Neural cell (in vitro differentiated cells): Measurements from ENCODE around the gene VSNL1. TPM values are rescaled to one million over a fixed set of nuclear protein-coding genes. Genes with fewer than 3 reads are reported as not detected.

ENCODE experiments used
- H2AFZ ChIP-seq: fragments of 200-600, 300-800 bp; sonication (generic), shearing (Covaris generic); 2 replicates; pipeline ENCODE4 v1.6.0; 2014; ENCODE audit warnings: low read depth, mild to moderate bottlenecking, antibody characterized with exemption, low read length, moderate library complexity
- H3F3A ChIP-seq: fragments of 200-600 bp; shearing (Covaris generic); 2 replicates; pipeline ENCODE4 v1.6.1; 2016; ENCODE audit warnings: mild to moderate bottlenecking, moderate library complexity, mixed read lengths, antibody characterized with exemption, low read length; ENCODE audit not compliant: insufficient read depth, poor library complexity, severe bottlenecking
- H3K27ac ChIP-seq: fragments of 200-600, 300-800 bp; sonication (generic), shearing (Covaris generic); 2 replicates; pipeline ENCODE4 v1.5.1; 2014; ENCODE audit warnings: mild to moderate bottlenecking, low read length, moderate library complexity
- H3K27me3 ChIP-seq: fragments of 300-800, 200-600 bp; sonication (generic), shearing (Covaris generic); 2 replicates; pipeline ENCODE4 v1.6.0; 2014; ENCODE audit warnings: mild to moderate bottlenecking, low read depth, low read length, moderate library complexity; ENCODE audit not compliant: insufficient read depth
- H3K36me3 ChIP-seq: fragments of 300-800, 200-600 bp; sonication (generic), shearing (Covaris generic); 2 replicates; pipeline ENCODE4 v1.5.1; 2014; ENCODE audit warnings: mild to moderate bottlenecking, antibody characterized with exemption, low read length, moderate library complexity; ENCODE audit not compliant: insufficient read depth
- H3K4me2 ChIP-seq: fragments of 300-800, 200-600 bp; sonication (generic), shearing (Covaris generic); 2 replicates; pipeline ENCODE4 v1.6.0; 2014; ENCODE audit warnings: mild to moderate bottlenecking, low read length
- H3K4me3 ChIP-seq: fragments of 300-800, 200-600 bp; sonication (generic), shearing (Covaris generic); 2 replicates; pipeline ENCODE4 v1.5.1; 2014; ENCODE audit warnings: mild to moderate bottlenecking, low read length, moderate library complexity
- H3K79me2 ChIP-seq: fragments of 200-600 bp; shearing (Covaris generic); replicated peaks from 2 replicates; pipeline ENCODE4 v1.6.0; 2014; ENCODE audit warnings: mild to moderate bottlenecking, low read length, moderate library complexity; ENCODE audit not compliant: insufficient read depth
- H3K9ac ChIP-seq: fragments of 300-800, 200-600 bp; sonication (generic), shearing (Covaris generic); 2 replicates; pipeline ENCODE4 v1.6.1; 2016; ENCODE audit warnings: mild to moderate bottlenecking, low read length, mixed read lengths
- H3K9me2 ChIP-seq: fragments of 200-600 bp; shearing (Covaris generic); 2 replicates; pipeline ENCODE4 v1.6.1; 2016; ENCODE audit warnings: mild to moderate bottlenecking, low read length, mixed read lengths; ENCODE audit not compliant: insufficient read depth
- H3K9me3 ChIP-seq: fragments of 200-600, 300-800 bp; sonication (generic), shearing (Covaris generic); 2 replicates; pipeline ENCODE4 v1.6.1; 2016; ENCODE audit warnings: mild to moderate bottlenecking, mixed run types, low read length, moderate library complexity, mixed read lengths
- H4K20me1 ChIP-seq: fragments of 200-600 bp; shearing (Covaris generic); 2 replicates; pipeline ENCODE4 v1.6.1; 2016; ENCODE audit warnings: mild to moderate bottlenecking, mixed run types; ENCODE audit not compliant: insufficient read depth
- EP300 ChIP-seq: fragments of 450-650 bp; conservative IDR thresholded peaks from 2 replicates; pipeline ENCODE4 v1.6.1; 2014; ENCODE audit warnings: antibody characterized with exemption, mild to moderate bottlenecking, moderate library complexity; ENCODE audit not compliant: poor library complexity, severe bottlenecking
- EZH2 ChIP-seq: fragments of 200-600, 300-800 bp; shearing (Covaris generic), sonication (generic); IDR thresholded peaks from 2 replicates; pipeline ENCODE4 v1.6.1; 2014; ENCODE audit warnings: antibody characterized with exemption, low read length, borderline replicate concordance, mild to moderate bottlenecking; ENCODE audit not compliant: insufficient read depth, poor library complexity, severe bottlenecking
- MXI1 ChIP-seq: fragments of 450-650 bp; conservative IDR thresholded peaks from 2 replicates; pipeline ENCODE4 v1.6.1; 2014; ENCODE audit warnings: antibody characterized with exemption, mild to moderate bottlenecking; ENCODE audit not compliant: poor library complexity, severe bottlenecking
- POLR2AphosphoS5 ChIP-seq: IDR thresholded peaks from 2 replicates; pipeline ENCODE4 v1.6.1; 2012
- RAD21 ChIP-seq: fragments of 450-650 bp; conservative IDR thresholded peaks from 2 replicates; pipeline ENCODE4 v1.6.1; 2014; ENCODE audit warnings: antibody characterized with exemption, mild to moderate bottlenecking, moderate library complexity
- SMC3 ChIP-seq: fragments of 450-650 bp; conservative IDR thresholded peaks from 2 replicates; pipeline ENCODE4 v1.6.1; 2014; ENCODE audit warnings: antibody characterized with exemption, mild to moderate bottlenecking, moderate library complexity; ENCODE audit not compliant: poor library complexity
- TAF1 ChIP-seq: IDR thresholded peaks from 2 replicates; pipeline ENCODE4 v1.6.1; 2012; ENCODE audit warnings: low read depth
- polyA plus RNA-seq: library from polyadenylated mRNA; depleted of rRNA; stranded (reverse); fragments of >200 nt; gene quantifications from 2 replicates; pipeline ENCODE4 v1.2.3, GENCODE V29; 2014
- TF ChIP-seq, protein P1 (sequence below): IDR thresholded peaks from 2 replicates; pipeline ENCODE4 v1.6.1; 2012; ENCODE audit warnings: borderline replicate concordance
- TF ChIP-seq, protein P2 (sequence below): fragments of 450-650 bp; IDR thresholded peaks from 2 replicates; pipeline ENCODE4 v1.5.1; 2014; ENCODE audit warnings: antibody characterized with exemption, mild to moderate bottlenecking, moderate library complexity; ENCODE audit not compliant: poor library complexity, severe bottlenecking

The VSNL1 gene
- polyA plus RNA-seq, 1 donor from 2014 or later: 69.7 TPM

DNA sequence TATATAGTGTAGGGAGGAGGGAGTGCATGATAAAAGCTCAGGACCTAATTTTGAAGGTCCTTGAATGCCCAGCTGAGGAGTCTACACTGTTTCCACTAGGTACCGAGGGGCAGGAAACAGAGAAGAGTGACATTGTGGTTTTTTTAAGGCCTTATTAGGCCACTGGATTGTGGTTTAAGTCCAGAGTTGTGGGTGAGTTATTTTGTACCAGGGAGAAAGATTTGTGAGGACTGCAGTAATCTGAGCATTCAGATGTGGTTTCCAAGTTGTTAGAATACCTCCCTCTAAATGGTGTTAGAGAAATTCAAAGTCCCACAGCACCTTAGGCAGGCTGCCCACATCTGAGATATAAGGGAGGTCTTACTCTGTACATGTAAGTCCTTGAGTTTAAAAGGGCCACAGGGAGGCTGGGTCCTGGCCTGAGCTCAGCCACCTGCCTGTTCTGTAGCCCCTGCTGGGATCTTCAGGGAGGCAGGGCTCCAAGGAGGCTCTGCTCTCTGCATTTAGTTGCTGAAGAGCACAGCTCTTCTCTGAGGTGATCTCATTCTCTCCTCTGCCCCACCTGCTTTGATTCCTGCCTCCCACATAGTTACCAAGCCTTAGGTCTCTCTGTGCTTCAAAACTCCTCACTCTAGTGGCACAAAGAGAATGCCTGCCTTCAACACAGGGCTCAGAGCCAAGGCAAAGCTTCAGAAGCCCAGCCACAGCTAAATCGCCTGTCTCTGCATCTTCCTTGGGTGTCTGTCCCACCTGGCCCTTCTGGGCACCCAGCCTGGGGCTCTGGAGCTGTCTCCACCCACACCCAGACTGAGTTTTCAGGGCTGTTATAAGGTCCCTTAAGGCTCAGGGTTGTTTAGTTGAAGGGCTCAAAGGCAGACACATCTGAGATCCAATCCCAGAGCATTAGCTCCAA lies 88.1 kb downstream of the VSNL1 start:
- no peaks in the 10 kb centered on the region for H3K79me2 ChIP-seq
- H3K36me3 ChIP-seq: no peaks in the 10 kb centered on the region
- H2AFZ ChIP-seq: no peak overlapping the region
- no peak overlapping the region for H3K9ac ChIP-seq
- no peaks in the 10 kb centered on the region for H3K27me3 ChIP-seq
- H3F3A ChIP-seq: no peaks in the 10 kb centered on the region
- H3K4me2 ChIP-seq: no peak overlapping the region
- no peaks in the 10 kb centered on the region for H3K9me2 ChIP-seq
- no peak overlapping the region for H3K27ac ChIP-seq
- no peak overlapping the region for H3K4me3 ChIP-seq
- H3K9me3 ChIP-seq: no peaks in the 10 kb centered on the region
- TF ChIP-seq TAF1 (no peak), EP300 (no peak), RAD21 (no peak), SMC3 (no peak), EZH2 (no peak), POLR2AphosphoS5 (no peak), MXI1 (no peak)
- TF ChIP-seq, protein P1, sequence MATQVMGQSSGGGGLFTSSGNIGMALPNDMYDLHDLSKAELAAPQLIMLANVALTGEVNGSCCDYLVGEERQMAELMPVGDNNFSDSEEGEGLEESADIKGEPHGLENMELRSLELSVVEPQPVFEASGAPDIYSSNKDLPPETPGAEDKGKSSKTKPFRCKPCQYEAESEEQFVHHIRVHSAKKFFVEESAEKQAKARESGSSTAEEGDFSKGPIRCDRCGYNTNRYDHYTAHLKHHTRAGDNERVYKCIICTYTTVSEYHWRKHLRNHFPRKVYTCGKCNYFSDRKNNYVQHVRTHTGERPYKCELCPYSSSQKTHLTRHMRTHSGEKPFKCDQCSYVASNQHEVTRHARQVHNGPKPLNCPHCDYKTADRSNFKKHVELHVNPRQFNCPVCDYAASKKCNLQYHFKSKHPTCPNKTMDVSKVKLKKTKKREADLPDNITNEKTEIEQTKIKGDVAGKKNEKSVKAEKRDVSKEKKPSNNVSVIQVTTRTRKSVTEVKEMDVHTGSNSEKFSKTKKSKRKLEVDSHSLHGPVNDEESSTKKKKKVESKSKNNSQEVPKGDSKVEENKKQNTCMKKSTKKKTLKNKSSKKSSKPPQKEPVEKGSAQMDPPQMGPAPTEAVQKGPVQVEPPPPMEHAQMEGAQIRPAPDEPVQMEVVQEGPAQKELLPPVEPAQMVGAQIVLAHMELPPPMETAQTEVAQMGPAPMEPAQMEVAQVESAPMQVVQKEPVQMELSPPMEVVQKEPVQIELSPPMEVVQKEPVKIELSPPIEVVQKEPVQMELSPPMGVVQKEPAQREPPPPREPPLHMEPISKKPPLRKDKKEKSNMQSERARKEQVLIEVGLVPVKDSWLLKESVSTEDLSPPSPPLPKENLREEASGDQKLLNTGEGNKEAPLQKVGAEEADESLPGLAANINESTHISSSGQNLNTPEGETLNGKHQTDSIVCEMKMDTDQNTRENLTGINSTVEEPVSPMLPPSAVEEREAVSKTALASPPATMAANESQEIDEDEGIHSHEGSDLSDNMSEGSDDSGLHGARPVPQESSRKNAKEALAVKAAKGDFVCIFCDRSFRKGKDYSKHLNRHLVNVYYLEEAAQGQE: no peak
- TF ChIP-seq, protein P2, sequence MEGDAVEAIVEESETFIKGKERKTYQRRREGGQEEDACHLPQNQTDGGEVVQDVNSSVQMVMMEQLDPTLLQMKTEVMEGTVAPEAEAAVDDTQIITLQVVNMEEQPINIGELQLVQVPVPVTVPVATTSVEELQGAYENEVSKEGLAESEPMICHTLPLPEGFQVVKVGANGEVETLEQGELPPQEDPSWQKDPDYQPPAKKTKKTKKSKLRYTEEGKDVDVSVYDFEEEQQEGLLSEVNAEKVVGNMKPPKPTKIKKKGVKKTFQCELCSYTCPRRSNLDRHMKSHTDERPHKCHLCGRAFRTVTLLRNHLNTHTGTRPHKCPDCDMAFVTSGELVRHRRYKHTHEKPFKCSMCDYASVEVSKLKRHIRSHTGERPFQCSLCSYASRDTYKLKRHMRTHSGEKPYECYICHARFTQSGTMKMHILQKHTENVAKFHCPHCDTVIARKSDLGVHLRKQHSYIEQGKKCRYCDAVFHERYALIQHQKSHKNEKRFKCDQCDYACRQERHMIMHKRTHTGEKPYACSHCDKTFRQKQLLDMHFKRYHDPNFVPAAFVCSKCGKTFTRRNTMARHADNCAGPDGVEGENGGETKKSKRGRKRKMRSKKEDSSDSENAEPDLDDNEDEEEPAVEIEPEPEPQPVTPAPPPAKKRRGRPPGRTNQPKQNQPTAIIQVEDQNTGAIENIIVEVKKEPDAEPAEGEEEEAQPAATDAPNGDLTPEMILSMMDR: no peak
- H4K20me1 ChIP-seq: no peaks in the 10 kb centered on the region

DNA sequence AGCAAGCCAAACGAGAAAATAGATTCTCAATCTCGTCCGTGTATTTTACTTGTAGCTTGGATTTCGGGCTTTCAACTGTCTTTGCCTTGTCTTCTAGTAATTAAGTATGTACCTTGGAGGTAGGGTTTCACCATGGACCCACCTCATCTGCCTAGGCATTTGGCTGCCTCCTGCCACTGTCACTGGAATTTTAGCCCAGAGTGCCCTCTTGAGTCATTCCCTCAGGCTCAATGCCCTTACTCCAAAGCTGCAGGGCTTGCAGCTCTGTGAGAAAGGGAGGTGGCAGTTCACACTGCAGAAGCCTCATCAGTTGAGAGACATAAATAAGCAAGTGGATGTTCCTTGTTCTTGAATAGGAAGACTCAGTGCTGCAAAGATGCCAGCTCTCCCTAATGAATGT lies 89.6 kb downstream of the VSNL1 start:
- Histone ChIP-seq H3K27ac (no peak overlapping the region), H3K9ac (no peak overlapping the region), H3K9me2 (no peaks in the 10 kb centered on the region), H3F3A (no peaks in the 10 kb centered on the region), H3K36me3 (no peaks in the 10 kb centered on the region), H4K20me1 (no peaks in the 10 kb centered on the region), H3K4me2 (no peak overlapping the region), H2AFZ (no peak overlapping the region), H3K9me3 (no peaks in the 10 kb centered on the region), H3K4me3 (no peak overlapping the region), H3K27me3 (no peaks in the 10 kb centered on the region), H3K79me2 (no peaks in the 10 kb centered on the region)
- TF ChIP-seq EZH2 (no peak), POLR2AphosphoS5 (no peak), EP300 (no peak), TAF1 (no peak), MXI1 (no peak), SMC3 (no peak), RAD21 (no peak)
- TF ChIP-seq, protein P1: no peak
- TF ChIP-seq, protein P2: no peak
